Neural cell (in vitro differentiated cells): ENCODE data around the gene RIF1. TPM values are rescaled to one million over a fixed set of nuclear protein-coding genes. Genes with fewer than 3 reads are reported as not detected.

Experiments used
- H2AFZ ChIP-seq: fragments of 200-600, 300-800 bp; sonication (generic), shearing (Covaris generic); 2 replicates; pipeline ENCODE4 v1.6.0; 2014; ENCODE audit warnings: low read depth, mild to moderate bottlenecking, antibody characterized with exemption, low read length, moderate library complexity
- H3F3A ChIP-seq: fragments of 200-600 bp; shearing (Covaris generic); 2 replicates; pipeline ENCODE4 v1.6.1; 2016; ENCODE audit warnings: mild to moderate bottlenecking, moderate library complexity, mixed read lengths, antibody characterized with exemption, low read length; ENCODE audit not compliant: insufficient read depth, poor library complexity, severe bottlenecking
- H3K27ac ChIP-seq: fragments of 200-600, 300-800 bp; sonication (generic), shearing (Covaris generic); 2 replicates; pipeline ENCODE4 v1.5.1; 2014; ENCODE audit warnings: mild to moderate bottlenecking, low read length, moderate library complexity
- H3K27me3 ChIP-seq: fragments of 300-800, 200-600 bp; sonication (generic), shearing (Covaris generic); 2 replicates; pipeline ENCODE4 v1.6.0; 2014; ENCODE audit warnings: mild to moderate bottlenecking, low read depth, low read length, moderate library complexity; ENCODE audit not compliant: insufficient read depth
- H3K36me3 ChIP-seq: fragments of 300-800, 200-600 bp; sonication (generic), shearing (Covaris generic); 2 replicates; pipeline ENCODE4 v1.5.1; 2014; ENCODE audit warnings: mild to moderate bottlenecking, antibody characterized with exemption, low read length, moderate library complexity; ENCODE audit not compliant: insufficient read depth
- H3K4me2 ChIP-seq: fragments of 300-800, 200-600 bp; sonication (generic), shearing (Covaris generic); 2 replicates; pipeline ENCODE4 v1.6.0; 2014; ENCODE audit warnings: mild to moderate bottlenecking, low read length
- H3K4me3 ChIP-seq: fragments of 300-800, 200-600 bp; sonication (generic), shearing (Covaris generic); 2 replicates; pipeline ENCODE4 v1.5.1; 2014; ENCODE audit warnings: mild to moderate bottlenecking, low read length, moderate library complexity
- H3K79me2 ChIP-seq: fragments of 200-600 bp; shearing (Covaris generic); replicated peaks from 2 replicates; pipeline ENCODE4 v1.6.0; 2014; ENCODE audit warnings: mild to moderate bottlenecking, low read length, moderate library complexity; ENCODE audit not compliant: insufficient read depth
- H3K9ac ChIP-seq: fragments of 300-800, 200-600 bp; sonication (generic), shearing (Covaris generic); 2 replicates; pipeline ENCODE4 v1.6.1; 2016; ENCODE audit warnings: mild to moderate bottlenecking, low read length, mixed read lengths
- H3K9me2 ChIP-seq: fragments of 200-600 bp; shearing (Covaris generic); 2 replicates; pipeline ENCODE4 v1.6.1; 2016; ENCODE audit warnings: mild to moderate bottlenecking, low read length, mixed read lengths; ENCODE audit not compliant: insufficient read depth
- H3K9me3 ChIP-seq: fragments of 200-600, 300-800 bp; sonication (generic), shearing (Covaris generic); 2 replicates; pipeline ENCODE4 v1.6.1; 2016; ENCODE audit warnings: mild to moderate bottlenecking, mixed run types, low read length, moderate library complexity, mixed read lengths
- H4K20me1 ChIP-seq: fragments of 200-600 bp; shearing (Covaris generic); 2 replicates; pipeline ENCODE4 v1.6.1; 2016; ENCODE audit warnings: mild to moderate bottlenecking, mixed run types; ENCODE audit not compliant: insufficient read depth
- CTCF ChIP-seq: fragments of 450-650 bp; IDR thresholded peaks from 2 replicates; pipeline ENCODE4 v1.5.1; 2014; ENCODE audit warnings: antibody characterized with exemption, mild to moderate bottlenecking, moderate library complexity; ENCODE audit not compliant: poor library complexity, severe bottlenecking
- EP300 ChIP-seq: fragments of 450-650 bp; conservative IDR thresholded peaks from 2 replicates; pipeline ENCODE4 v1.6.1; 2014; ENCODE audit warnings: antibody characterized with exemption, mild to moderate bottlenecking, moderate library complexity; ENCODE audit not compliant: poor library complexity, severe bottlenecking
- EZH2 ChIP-seq: fragments of 200-600, 300-800 bp; shearing (Covaris generic), sonication (generic); IDR thresholded peaks from 2 replicates; pipeline ENCODE4 v1.6.1; 2014; ENCODE audit warnings: antibody characterized with exemption, low read length, borderline replicate concordance, mild to moderate bottlenecking; ENCODE audit not compliant: insufficient read depth, poor library complexity, severe bottlenecking
- MXI1 ChIP-seq: fragments of 450-650 bp; conservative IDR thresholded peaks from 2 replicates; pipeline ENCODE4 v1.6.1; 2014; ENCODE audit warnings: antibody characterized with exemption, mild to moderate bottlenecking; ENCODE audit not compliant: poor library complexity, severe bottlenecking
- POLR2AphosphoS5 ChIP-seq: IDR thresholded peaks from 2 replicates; pipeline ENCODE4 v1.6.1; 2012
- RAD21 ChIP-seq: fragments of 450-650 bp; conservative IDR thresholded peaks from 2 replicates; pipeline ENCODE4 v1.6.1; 2014; ENCODE audit warnings: antibody characterized with exemption, mild to moderate bottlenecking, moderate library complexity
- REST ChIP-seq: IDR thresholded peaks from 2 replicates; pipeline ENCODE4 v1.6.1; 2012; ENCODE audit warnings: borderline replicate concordance
- SMC3 ChIP-seq: fragments of 450-650 bp; conservative IDR thresholded peaks from 2 replicates; pipeline ENCODE4 v1.6.1; 2014; ENCODE audit warnings: antibody characterized with exemption, mild to moderate bottlenecking, moderate library complexity; ENCODE audit not compliant: poor library complexity
- TAF1 ChIP-seq: IDR thresholded peaks from 2 replicates; pipeline ENCODE4 v1.6.1; 2012; ENCODE audit warnings: low read depth
- polyA plus RNA-seq: library from polyadenylated mRNA; depleted of rRNA; stranded (reverse); fragments of >200 nt; gene quantifications from 2 replicates; pipeline ENCODE4 v1.2.3, GENCODE V29; 2014

Gene RIF1
- polyA plus RNA-seq, 1 donor from 2014 or later, result 17.2 TPM

GRCh38 chr2:151395509-151396374 is 14.0 kb upstream of the RIF1 start:
- H3K27me3 ChIP-seq, result no peaks in the 10 kb centered on the region
- no peaks in the 10 kb centered on the region for H4K20me1 ChIP-seq
- H3K9me2 ChIP-seq, result no peaks in the 10 kb centered on the region
- H3K9ac ChIP-seq, result no peak overlapping the region
- H3K4me2 ChIP-seq, result no peak overlapping the region
- H2AFZ ChIP-seq, result no peak overlapping the region
- no peaks in the 10 kb centered on the region for H3K79me2 ChIP-seq
- H3K36me3 ChIP-seq, result no peaks in the 10 kb centered on the region
- H3K9me3 ChIP-seq, result no peaks in the 10 kb centered on the region
- H3K27ac ChIP-seq, result no peak overlapping the region
- TF ChIP-seq CTCF (no peak), EP300 (no peak), SMC3 (no peak), REST (no peak), EZH2 (no peak), POLR2AphosphoS5 (no peak), MXI1 (no peak), TAF1 (no peak), RAD21 (no peak)
- no peaks in the 10 kb centered on the region for H3F3A ChIP-seq
- H3K4me3 ChIP-seq, result no peak overlapping the region

GRCh38 chr2:151399981-151400380 is 9.7 kb upstream of the RIF1 start:
- Histone ChIP-seq H3K9me2 (no peaks in the 10 kb centered on the region), H2AFZ (no peak overlapping the region), H3K27me3 (no peaks in the 10 kb centered on the region), H3K27ac (no peak overlapping the region), H3F3A (no peaks in the 10 kb centered on the region), H3K9me3 (no peaks in the 10 kb centered on the region), H4K20me1 (no peaks in the 10 kb centered on the region), H3K4me2 (no peak overlapping the region), H3K9ac (no peak overlapping the region), H3K36me3 (no peaks in the 10 kb centered on the region), H3K79me2 (no peaks in the 10 kb centered on the region), H3K4me3 (no peak overlapping the region)
- TF ChIP-seq REST (no peak), SMC3 (no peak), CTCF (no peak), TAF1 (no peak), EP300 (no peak)
